Kidney tubule cell (primary cell): ENCODE results near the gene RAB11FIP3.
"Not testable (repeated sequence)": the region's sequence is repeated elsewhere in the genome, so short reads cannot be mapped to it uniquely, and the experiment has no call there.

ENCODE experiments used
- DNase-seq: peaks from one replicate; pipeline ENCODE4 v3.0.0-alpha.2; 2018; ENCODE audit warnings: low spot score

Gene RAB11FIP3

GRCh38 chr16:425082-425718 is at the start of gene RAB11FIP3:
RAB11FIP3 (plus strand) TSS chr16:425649; CDS start chr16:426007, 358 bp downstream.
- DNase-seq, result peak; percentile 84

- DNase-seq, result no peak
Measured at GRCh38 chr16:375927-376816, 49.3 kb upstream of the RAB11FIP3 start.

GRCh38 chr16:376817-377418 is 48.5 kb upstream of the RAB11FIP3 start:
- DNase-seq, result no peak

- DNase-seq, result no peak
Measured at GRCh38 chr16:377419-377951, 48.0 kb upstream of the RAB11FIP3 start.

DNA sequence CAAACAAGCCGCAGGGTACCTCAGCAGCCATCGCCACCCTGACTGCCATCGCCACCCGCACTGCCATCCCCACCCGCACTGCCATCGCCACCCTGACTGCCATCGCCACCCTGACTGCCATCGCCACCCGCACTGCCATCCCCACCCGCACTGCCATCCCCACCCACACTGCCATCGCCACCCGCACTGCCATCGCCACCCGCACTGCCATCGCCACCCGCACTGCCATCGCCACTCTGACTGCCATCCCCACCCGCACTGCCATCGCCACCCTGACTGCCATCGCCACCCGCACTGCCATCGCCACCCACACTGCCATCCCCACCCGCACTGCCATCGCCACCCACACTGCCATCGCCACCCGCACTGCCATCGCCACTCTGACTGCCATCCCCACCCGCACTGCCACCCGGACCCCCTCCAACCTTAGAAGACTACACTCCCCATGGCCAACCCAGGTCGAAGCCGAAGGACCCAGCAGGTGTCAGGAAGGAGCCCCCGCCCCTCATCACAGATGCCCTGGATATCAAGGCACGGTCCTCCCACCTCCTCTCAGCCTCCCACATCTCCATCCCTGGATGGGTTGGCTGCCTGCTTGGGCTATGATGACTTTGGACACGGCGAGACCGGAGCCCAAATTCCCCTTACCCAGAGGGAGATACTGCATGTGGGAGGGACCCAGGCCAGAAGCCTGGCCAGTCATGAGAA is 47.2 kb upstream of the RAB11FIP3 start:
- not testable (repeated sequence) for DNase-seq

GRCh38 chr16:378821-379182 is 46.6 kb upstream of the RAB11FIP3 start:
- no peak for DNase-seq

DNA sequence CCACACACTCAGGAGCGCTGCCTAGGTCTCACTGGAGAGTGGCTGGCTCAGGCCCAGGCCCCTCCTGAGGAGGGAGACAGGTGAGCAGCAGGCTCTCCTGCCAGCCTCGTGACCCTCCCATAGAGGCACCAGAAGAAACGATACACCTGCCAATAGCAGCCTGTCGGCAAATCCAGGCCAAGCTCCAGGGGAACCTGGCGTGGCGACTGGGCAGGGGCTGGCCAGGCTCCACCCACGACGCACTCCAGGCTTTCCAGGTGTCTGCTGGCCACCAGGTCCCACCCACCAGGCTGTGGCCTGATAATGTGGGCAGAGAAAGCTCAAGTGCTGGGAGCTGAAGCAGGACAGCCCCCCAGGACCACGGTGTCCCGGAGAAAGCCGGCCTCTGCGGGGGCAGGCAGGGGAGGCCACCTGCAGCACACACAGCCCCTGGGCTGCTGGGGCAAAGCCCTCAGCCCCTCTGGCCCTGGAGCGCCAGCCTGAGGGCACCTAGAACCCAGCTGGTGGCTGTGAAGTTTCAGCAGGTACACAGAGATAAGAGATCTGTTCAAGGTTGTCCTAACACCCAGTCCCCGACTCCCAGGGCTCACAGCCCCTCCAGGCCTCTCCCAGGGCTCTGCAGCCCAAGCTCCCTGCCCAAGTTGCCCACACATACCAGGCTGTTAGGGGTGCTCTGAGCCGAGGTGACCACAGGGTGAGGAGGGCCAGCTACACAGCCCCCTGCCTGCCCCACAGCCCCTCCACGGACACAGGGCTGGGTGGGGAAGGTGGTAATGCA is 46.1 kb upstream of the RAB11FIP3 start:
- DNase-seq, result peak; percentile 75

GRCh38 chr16:379961-380761 is 45.3 kb upstream of the RAB11FIP3 start:
- DNase-seq, result no peak

DNA sequence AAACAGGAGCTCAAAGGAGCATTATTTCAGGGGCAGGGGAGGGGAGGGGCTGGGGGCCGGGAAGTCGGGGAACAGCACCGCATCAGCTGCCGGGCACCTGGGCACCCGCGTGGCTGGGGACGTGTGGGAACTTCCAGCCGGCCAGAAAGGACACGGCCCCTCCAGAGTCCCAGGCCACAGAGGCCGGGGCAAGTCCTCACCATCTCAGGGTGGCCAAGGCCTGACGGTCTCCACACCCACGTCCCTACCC is 44.8 kb upstream of the RAB11FIP3 start:
- no peak for DNase-seq

- peak; percentile 28 for DNase-seq
Measured at GRCh38 chr16:381012-381788, 44.2 kb upstream of the RAB11FIP3 start.

DNA sequence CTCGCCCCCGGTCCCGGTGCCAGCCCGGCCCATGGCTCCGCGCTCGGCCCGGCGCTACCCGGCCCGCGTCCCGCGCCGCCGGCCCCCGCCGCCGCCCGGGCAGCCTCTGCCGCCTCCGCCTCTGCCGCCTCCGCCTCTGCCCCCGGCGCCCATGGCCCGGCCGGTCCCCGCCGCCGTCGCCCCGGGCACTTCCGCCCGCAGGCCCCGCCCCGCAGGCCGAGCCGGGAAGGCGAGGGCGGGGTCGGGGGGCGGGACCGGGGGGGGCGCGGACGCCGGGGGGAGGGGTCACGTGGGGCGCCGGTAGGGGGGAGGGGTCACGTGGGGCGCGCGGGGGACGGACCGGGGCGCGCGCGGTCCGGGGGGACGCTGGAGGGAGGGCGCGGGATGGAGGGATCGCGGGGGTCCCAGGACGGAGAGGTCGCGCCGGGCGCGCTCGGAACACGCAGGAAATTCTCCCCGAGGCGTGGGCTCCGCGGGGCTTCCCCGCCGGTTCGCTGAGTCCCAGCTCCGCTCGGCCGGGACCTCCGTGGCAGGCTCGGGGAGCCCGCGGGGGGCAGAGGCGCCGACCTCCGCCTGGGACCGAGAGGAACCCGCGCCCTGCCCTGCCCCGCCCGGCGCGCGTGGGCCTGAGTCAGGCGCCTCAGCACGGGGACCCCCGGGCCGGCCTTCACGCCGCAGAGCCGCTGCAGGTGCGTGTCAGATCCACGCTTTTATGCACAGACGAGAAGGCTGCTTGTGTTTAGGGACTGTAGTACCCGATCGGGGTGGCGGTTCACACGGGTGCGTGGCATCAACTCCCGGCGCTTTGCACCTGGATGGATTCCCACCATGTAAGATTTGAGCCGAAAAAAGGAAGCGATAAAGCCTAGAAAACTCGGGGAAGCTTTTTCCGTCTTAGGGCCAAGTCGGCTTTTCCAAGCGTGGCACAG is 43.4 kb upstream of the RAB11FIP3 start, which contains the start of gene PGAP6:
PGAP6 (minus strand) TSS at position 190 of the 929 bp plus-strand sequence; CDS start at position 33, 157 bp downstream.
- DNase-seq, result peak; percentile 76

DNA sequence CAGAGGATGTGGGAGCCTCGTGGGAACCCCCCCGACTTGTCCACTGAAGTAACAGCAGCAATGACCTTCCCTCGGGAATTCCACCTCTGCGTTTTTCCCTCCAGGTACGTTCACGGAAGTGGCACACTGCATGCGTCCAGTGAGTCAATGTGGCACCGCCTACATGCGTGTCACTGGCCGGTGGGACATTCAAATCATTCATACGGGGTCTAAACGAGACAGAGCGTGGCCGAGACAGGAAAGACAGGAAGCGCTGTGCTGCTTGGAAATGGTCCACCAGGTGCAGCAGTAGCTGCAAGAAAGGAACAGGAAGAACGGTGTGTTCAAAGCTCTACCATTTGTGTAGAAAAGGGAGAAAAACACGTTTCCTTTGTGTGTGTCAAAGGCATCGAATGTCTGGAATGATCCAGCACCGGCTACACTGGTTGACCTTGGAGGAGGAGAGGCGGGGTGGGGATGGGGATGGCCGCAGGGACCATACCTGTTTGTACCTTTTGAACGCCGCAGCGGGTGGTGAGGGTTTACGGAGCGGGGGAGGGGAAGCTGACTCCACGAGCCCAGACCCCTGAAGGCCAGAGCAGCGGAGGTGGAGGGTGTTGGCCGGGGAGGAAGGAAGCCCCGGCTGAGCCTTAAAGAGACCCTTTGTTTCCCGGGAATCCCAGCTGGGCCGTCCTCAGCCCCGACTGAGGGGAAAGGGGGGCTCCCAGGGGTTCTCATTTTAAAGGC is 42.0 kb upstream of the RAB11FIP3 start:
- DNase-seq, result peak; percentile 92

DNA sequence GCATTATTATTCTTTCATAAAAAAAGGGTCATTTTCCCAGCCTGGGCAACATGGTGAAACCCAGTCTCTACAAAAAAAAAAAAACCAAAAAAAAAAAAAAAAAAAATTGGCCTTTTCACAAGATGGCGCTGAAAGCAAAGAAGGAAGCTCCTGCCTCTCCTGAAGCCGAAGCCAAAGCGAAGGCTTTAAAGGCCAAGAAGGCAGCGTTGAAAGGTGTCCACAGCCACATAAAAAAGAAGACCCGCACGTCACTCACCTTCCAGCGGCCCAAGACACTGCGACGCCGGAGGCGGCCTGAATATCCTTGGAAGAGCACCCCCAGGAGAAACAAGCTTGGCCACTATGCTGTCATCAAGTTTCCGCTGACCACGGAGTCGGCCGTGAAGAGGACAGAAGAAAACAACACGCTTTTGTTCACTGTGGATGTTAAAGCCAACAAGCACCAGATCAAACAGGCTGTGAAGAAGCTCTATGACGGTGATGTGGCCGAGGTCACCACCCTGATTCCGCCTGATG is 38.8 kb upstream of the RAB11FIP3 start:
- no peak for DNase-seq

DNA sequence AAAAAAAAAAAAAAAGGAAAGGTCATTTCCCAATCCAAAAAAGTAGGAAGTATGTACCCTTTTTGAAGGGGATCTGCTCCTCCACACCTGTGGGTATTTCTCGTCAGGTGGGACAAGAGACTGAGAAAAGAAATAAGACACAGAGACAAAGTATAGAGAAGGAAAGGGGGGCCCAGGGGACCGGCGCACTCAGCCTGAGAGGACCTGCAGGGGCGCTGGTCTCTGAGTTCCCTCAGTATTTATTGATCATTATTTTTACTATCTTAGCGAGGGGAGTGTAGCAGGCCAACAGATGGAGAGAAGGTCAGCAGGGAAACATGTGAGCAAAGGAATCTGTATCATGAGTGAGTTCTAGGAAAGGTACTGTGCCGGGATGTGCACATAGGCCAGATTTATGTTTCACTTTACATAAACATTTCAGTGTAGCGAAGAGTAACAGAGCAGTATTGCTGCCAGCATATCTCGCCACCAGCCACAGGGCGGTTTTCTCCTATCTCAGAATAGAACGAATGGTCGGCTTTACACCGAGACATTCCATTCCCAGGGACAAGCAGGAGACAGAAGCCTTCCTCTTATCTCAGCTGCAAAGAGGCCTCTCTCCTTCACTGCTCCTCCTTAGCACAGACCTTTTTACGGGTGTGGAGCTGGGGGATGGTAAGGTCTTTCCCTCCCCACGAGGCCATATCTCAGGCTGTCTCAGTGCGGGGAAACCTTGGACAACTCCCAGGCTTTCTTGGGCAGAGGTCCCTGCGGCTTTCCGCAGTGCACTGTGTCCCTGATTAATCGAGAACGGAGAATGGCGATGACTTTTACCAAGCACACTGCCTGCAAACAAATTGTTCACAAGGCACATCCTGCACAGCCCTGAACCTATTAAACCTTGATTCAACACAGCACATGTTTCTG is 37.4 kb upstream of the RAB11FIP3 start:
- not testable (repeated sequence) for DNase-seq

DNA sequence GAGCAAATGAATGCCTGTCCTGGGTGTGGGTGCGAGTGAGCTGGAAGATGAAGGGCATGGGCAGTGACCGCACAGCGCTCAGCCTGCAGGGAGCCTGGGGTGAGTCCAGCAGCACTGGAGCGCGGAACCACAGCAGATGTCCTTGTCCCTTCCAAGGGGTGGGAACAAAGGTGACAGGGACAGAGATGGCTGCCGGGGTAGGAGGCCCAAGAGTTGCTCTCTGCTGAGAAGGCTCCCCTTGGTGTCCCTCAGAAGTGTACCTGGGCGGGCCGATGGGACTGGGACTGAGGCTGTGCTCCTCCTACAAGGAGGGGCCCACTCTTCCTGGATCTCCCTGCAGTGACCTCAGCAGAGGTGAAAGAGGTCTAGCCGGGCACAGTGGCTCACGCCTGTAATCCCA is 36.1 kb upstream of the RAB11FIP3 start:
- DNase-seq, result peak; percentile 32

DNA sequence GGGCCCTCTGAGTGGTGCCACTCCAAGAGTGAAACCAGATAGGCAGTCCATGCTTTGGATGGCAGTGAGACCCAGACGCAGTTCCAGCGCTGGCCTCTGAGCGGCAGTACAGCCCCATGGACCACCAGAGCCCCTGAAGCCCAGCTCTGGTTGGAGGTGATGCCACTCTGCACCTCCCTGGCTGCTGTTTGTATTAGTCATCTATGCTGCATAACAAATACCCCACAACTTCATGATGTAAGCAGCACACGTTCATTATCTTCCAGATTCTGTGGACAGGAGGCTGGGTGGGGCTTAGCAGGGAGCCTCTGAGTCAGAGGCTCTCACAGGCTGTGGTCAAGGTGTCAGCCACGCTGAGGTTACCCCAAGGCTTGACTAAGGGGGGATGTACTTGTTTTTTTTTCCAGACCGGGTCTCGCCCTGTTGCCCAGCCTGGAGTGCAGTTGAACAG is 33.5 kb upstream of the RAB11FIP3 start:
- DNase-seq, result peak; percentile 96
